Measurements from ENCODE around the gene ANKRD11. TPM values are rescaled to one million over a fixed set of nuclear protein-coding genes. Genes with fewer than 3 reads are reported as not detected.

ANKRD11 gene
- total RNA-seq (2014; rRNA removed; shearing (Covaris generic)): 21.4 and 47.1 TPM in 2 replicates

DNA sequence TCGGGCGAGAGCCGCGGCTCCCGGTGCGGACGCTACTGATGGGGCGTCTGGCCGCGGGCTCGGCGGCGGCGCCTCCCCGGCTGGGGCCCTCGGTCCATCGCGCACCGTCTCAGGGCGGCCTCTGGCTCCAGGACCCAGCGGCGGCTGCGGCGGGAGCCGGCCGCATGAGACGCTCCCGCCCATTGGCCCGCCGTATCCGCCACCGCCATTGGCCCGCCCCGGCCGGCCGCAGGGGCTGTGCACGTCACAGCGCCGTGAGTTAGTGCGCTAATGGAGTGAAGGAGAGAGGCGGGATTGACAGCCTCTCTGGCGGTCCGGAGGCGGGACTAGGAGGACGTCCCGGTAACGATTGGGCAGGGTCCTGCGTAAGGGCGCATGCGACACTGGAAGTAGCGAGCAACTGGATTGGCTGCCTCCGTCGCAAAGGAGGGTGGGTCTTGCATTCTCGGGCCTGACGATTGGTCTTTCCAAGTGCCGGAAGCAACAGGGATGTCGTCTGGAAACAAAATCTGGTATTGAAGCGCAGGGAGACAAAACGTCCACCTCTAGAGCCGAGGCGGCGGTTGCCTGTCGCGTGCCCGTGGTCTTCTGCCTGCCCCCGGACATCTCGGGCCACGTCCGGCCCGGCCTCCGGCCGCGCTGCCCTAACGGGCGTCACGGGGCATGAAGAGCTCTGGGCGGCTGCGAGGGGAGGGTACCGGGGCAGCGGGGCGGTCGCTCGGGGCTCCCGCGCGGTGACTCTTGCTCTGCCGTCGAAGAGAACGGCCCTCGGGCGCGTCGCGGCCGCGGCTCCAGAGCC, at the start of gene ANKRD11:
ANKRD11 (minus strand) TSS at position 123 of the 799 bp plus-strand sequence. CDS start 173,542 bp downstream, outside the sequence.
- DNase-seq (ENCODE audit: low read depth): peak; percentile 99

DNA sequence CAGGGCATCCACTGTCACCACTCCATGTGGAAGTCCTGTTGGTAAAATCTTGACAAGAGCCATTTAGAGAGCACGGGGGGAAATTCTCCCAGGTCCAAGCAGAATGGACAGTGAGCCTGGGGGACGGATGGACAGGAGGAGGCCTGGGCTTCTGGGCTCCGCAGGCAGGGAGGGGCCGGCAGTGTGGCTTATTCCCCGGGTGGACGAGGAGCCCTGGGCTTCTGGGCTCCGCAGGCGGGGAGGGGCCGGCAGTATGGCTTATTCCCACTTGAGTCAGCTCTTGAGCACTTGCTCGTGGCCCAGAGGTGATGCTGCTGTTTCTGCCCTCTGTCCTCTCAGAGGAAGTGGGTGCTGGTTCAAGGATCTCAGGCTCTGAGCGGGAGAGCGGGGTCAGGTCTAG, 47.9 kb upstream of the ANKRD11 start:
- DNase-seq (ENCODE audit: low read depth): no peak

DNA sequence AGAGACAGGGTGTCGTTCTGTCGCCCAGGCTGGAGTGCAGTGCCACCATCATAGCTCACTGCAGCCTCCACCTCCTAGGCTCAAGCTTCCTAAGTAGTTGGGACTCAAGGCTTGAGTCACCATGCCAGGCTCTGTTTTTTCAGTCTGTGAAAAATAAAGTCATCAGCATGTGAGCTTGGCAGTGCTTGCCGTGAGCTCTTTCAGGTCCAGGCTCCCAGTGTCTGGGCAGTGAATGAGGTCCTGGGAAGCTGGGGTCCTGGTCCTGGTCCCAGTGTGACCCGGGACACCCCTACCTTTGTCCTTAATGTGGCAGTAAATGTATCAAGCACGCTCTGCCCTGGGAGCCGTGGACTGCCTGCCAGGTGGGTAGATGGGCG, 47.2 kb upstream of the ANKRD11 start:
- no peak for DNase-seq (ENCODE audit: low read depth)

DNA sequence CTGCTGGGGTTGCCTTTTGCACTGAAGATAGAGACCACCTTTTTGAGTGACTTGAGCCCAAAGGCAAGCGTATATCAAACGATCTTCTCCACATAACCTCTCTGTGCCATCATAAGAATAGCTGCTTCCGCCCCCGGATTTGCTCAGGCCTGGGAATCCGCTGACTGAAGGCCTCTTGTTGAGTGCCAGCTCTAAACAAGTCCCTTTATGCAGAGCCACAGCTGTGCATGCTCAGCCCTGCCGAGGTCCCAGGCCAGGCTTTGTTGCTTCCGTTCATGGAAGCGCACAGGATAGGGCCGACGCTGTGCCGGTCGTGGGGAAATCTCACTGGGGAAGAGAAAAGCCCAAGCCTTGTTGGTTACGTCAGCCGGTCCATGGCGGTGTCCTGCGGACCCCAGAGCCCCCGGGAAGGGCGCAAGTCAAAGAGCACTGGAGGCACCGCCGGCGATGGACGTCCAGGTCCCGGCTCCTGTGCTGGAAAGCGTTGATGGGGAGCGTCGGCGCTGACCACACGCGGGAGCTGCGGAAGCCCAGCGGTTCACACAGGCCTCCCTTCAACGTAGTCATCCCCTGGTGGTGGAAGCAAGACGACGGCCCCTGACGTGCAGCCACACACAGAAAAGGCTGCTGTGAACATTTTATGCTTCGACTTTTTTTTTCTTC, 46.7 kb upstream of the ANKRD11 start:
- DNase-seq (ENCODE audit: low read depth): no peak

DNA sequence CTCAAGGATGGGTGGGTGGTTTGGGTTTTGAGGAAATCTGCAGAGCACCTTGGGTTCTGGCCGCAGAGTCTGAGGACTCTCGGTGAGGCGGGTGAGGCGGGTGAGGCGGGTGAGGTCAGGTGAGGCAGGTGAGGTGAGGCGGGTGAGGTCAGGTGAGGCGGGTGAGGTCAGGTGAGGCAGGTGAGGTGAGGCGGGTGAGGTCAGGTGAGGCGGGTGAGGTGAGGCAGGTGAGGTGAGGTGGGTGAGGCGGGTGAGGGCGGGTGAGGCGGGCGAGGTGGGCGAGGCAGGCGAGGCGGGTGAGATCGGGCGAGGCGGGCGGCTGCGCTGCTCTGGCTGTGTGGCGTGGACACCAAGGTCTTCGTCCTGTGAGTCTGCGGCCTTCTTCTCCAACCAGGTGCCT, 46.0 kb upstream of the ANKRD11 start:
- no peak for DNase-seq (ENCODE audit: low read depth)

DNA sequence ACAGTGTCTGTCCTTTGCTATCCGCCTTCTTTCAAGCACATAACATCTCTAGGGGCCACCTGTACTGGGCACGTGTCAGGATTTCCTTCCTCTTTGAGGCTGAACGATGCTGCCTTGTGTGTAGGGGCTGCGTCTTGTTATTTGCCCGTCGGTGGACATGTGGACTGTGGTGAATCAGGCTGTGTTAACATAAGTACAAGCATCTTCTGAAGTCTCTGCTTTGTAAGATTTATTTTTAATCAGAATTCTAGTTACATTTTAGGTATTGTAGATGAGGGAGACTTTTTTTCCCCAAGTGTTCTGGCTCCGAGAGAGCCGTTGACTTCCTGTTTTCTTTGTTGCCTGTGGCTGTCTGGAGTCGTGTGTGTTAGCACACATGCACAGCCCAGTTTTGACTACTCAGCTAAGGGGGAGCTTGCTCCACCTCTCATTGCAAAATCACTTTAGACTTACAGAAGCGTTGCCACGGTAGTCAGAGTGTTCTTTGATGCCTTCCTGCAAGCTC, 43.9 kb upstream of the ANKRD11 start:
- DNase-seq (ENCODE audit: low read depth): no peak

DNA sequence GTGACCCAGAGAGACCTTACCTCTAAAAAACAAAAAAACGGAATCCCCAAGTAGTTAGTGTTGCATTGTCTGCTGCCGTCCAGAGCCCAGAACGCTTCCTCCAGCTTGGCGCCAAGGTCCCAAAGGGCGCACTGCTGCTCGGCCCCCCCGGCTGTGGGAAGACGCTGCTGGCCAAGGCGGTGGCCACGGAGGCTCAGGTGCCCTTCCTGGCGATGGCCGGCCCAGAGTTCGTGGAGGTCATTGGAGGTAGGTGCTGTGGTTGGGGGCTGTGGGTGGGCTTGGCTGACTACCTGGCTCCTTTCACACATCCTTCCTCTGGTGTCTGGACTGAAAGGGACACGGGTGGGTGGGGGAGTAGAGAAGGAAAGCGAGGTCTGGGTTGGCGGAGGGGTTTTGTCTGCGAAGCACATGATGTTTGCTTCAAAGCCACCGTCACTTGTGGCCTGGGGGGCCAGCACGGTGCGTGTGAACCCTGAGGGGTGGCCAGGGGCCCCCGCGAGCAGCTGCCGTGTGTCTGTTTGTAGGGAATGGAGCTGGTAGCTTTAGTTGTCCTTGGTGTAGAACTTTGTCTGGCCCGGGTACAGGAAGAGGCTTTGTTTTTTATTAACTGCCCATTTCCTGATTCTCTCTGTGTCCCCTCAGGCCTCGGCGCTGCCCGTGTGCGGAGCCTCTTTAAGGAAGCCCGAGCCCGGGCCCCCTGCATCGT, 41.6 kb upstream of the ANKRD11 start:
- no peak for DNase-seq (ENCODE audit: low read depth)

DNA sequence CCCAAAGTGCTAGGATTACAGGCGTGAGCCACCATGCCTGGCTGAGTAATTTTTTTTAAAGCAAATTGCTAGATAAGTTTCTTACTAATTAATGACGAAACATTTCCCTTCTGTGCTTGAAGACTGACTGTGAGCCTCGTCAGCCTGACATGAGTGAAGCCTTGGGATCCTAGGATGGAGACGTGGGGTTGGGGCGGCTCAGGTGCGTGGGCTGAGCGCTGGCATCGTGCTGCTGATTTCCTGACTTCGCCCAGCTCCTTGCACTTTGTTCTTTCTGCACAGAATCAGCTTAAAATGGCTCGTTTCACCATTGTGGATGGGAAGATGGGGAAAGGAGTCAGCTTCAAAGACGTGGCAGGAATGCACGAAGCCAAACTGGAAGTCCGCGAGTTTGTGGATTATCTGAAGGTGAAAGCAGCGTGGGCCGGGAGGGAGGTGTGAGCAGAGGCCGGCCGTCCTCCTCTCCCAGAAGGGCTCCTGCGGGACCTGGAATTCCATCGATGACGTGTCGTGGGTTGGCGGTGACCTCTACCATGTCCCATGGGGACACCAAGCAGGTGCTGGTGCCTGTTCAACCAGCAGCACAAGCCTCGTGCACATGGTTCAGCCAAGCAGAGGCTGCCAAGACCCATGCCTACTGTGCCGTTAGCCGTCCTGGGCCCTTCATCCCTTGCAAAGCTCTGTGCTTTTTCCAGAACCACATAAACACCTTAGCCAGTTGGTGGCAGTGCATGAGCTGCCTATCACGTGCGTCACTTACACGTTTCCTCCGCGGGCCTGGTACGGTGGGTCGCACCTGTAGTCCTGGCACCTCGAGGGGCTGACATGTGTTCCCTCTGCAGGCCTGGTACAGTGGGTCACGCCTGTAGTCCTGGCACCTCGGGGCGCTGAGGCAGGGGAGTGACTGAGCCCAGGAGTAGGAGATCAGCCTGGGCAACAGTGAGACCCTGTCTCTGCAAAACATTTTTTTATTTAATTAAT, 40.3 kb upstream of the ANKRD11 start:
- no peak for DNase-seq (ENCODE audit: low read depth)

DNA sequence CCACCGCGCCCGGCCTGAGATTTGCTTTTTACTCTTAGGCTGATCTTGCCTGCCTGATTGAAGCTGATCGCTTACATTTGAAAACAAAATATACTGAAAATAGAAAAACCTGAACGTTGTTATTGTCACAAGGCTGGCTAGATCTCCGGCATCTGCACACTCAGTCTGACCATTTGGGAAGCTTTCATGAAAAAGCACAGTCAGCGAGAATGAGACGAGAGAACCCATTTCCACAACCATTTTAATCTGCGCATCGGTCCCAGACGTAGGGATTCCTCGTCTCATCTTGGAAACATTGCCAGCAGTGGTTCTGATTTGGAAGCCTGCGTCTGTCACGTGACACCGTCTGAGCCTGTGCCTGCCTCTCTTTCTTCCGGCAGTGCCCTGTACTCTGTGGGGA, 38.7 kb upstream of the ANKRD11 start:
- no peak for DNase-seq (ENCODE audit: low read depth)

DNA sequence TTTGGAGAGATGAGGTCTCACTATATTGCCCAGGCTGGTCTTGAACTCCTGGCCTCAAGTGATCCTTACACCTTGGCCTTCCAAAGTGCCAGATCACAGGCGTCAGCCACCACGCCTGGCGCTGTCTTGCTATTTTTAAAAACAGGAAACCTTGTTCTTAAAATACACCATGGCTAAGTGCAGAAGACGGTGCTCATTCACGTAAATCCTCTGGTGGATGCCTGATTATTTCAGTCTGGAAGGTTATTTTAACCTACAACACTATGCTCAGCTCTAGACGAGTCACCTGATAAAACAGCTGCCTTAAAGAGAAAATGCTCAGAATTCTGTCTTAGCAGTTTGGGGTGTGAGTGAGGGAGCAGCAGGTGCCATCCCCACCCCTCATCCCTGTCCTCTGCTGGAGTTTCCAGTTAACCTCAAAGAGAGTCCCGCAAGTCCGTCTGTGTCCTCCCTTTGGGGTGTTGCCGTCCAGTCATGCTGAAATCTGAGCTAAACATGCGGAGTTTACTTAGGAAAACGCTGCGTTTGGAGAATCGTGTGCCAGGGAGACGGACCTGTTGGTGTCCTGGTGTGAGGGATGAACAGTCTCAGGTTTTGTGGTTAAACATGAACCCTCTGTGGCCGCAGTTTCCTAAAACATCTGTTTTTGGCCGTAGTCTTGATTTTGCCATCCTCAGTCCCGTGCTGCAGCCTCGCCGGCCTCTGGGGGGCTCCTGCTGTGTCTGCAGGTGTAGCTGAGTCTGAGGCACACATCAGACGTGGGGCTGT, 35.0 kb upstream of the ANKRD11 start:
- DNase-seq (ENCODE audit: low read depth): no peak

DNA sequence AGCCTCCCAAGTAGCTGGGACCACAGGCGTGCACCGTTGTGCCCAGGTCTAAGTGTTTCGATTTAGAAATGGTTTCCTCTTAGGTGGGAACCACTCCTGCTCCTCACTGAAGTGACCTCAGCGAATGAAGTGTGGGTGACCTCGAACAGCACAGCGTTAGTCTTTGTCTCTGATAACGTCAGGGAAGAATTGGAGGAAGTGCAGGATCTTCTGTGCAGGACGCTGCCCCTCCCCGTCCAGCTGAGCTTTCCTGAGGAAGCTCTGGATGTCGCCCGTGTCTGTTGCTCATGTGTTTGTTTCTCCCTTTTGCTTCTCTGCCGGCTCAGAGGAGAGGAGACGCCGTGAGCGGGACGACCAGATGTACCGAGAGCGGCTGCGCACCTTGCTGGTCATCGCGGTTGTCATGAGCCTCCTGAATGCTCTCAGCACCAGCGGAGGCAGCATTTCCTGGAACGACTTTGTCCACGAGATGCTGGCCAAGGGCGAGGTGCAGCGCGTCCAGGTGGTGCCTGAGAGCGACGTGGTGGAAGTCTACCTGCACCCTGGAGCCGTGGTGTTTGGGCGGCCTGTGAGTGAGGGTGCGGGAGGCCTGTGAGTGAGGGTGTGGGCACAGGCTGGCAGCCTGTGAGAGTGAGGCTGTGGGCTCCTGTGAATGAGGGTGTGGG, 33.5 kb upstream of the ANKRD11 start:
- DNase-seq (ENCODE audit: low read depth): no peak

DNA sequence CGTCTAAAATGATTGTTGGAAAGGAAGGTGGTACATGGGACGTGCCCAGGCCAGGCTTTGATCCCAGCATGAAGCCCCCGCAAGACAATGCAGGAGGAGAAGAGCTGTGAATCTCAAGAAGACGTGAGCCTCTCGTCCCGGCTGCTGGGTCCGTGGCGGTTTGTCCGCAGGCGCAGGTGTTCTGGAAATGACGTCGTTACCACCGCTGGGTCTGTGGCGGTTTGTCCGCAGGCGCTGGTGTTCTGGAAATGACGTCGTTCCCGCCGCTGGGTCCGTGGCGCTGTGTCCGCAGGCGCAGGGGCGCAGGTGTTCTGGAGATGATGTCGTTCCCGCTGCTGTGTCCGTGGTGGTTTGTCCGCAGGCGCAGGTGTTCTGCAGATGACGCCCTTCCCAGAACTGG, 31.9 kb upstream of the ANKRD11 start:
- DNase-seq (ENCODE audit: low read depth): no peak

DNA sequence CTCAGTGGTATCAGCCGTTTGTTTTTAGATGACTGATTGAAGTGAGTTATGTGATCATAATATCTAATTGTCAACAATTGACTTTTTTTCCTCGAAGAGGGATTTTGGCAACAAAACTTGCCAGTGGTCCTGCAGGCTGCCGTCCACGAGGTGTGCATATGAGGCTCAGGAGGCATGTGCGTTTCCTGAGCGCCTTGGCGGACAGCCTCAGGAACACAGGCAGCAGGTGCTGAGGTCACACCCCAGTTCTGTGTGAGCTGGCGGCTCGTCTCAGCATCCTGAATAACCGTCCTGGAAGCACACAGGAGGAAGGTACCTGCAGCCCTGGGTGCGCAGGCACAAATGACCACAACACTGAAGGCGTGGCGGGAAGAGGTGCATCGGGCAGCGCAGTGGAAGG, 29.5 kb upstream of the ANKRD11 start:
- DNase-seq (ENCODE audit: low read depth): no peak

DNA sequence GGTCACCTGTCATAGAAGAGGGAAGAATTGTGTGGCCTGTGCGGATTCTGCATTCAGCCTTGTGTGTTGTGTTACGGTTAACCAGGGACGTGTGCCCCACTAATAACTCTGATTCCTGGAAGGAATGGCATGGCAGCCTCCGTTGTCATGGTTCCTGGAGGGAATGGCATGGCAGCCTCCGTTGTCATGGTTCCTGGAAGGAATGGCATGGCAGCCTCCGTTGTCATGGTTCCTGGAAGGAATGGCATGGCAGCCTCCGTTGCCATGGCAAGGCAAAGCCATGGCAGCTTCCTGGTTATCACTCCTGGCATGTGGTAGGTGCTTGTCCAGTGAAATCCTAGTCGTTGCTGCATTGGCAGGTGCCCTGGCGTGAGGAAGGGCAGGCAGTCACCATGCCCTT, 26.8 kb upstream of the ANKRD11 start:
- no peak for DNase-seq (ENCODE audit: low read depth)

DNA sequence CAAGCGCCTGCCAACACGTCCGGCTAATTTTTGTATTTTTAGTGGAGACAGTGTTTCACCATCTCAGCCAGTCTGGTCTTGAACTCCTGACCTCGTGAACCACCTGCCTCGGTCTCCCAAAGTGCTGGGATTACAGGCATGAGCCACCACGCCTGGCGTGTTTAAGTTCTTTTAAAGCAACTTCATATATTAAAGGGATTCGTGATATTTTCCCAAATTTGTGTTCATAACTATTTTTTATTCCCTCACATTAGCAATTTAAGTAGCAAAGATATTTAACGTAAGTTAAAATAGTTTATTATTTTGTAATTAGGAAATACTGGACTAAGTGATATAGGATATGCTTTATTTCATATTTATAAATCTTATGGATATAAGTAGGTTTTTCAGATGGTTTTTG, 22.1 kb upstream of the ANKRD11 start:
- no peak for DNase-seq (ENCODE audit: low read depth)

DNA sequence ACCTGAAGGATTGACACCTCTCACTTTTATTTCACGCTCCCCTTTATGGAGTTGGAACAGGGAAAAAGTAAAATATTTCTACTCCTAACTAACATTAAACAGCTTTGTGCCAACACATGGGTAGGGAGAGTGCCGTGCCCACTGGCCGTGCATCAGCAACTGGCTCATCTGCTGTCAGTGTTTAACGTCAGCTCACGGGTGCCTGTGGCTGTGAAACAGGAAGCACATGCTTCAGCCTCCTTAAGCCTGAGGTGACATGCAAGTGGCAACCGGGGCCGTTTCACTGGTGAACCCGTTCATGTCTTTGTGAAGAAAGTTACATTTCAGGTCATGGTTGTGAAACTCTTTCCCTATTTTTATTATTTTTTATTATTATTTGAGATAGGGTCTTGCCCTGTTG, 21.0 kb upstream of the ANKRD11 start:
- DNase-seq (ENCODE audit: low read depth): no peak

DNA sequence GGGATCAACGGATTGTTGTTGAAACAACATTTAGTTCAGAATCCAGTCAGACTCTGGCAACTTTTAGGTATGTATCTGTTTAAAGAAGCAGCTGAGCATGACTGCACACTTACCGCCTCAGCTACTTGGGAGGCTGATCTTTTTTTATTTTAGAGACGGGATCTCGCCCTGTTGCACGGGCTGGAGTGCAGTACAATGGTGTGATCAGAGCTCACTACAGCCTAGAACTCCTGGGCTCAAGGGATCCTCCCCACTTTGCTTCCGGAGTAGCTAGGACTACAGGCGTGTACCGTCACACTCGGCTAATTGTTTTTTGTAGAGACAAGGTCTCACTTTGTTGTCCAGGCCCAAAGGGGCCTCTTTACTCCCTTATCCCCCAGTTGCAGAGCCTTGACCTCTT, 20.2 kb upstream of the ANKRD11 start:
- DNase-seq (ENCODE audit: low read depth): no peak

DNA sequence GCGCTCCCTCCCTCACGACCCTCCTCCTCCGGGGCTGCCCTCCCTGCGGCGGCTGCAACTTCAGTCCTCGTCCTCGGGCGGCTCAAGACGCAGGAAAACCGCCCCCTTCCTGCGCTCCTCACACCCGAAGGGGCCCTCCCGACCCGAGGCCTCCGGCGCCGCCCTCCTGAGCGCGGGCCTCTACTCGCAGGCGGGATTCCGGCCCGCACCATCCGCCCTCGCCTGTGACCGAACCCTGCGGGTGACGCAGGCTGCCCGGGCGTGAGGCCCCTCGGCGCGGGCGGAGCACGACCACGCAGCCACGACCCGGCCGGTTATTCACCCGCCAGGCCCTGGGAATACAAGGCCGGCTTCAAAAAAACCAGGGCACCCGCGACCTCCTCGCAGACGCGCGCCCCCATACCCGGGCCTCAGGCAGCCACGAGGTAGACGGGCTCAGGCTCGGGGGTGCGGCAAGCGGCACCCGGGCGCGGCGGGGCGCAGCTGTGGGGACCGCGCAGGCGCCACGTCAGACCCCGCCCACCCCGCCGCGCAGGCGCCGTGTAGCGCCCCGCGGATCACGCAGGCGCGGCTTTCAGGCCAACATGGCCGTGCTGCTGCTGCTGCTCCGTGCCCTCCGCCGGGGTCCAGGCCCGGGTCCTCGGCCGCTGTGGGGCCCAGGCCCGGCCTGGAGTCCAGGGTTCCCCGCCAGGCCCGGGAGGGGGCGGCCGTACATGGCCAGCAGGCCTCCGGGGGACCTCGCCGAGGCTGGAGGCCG, 17.7 kb upstream of the ANKRD11 start, which contains the start of gene SPG7:
SPG7 (plus strand) TSS at position 570 of the 757 bp plus-strand sequence; CDS start at position 585, 15 bp downstream.
- peak; percentile 80 for DNase-seq (ENCODE audit: low read depth)

DNA sequence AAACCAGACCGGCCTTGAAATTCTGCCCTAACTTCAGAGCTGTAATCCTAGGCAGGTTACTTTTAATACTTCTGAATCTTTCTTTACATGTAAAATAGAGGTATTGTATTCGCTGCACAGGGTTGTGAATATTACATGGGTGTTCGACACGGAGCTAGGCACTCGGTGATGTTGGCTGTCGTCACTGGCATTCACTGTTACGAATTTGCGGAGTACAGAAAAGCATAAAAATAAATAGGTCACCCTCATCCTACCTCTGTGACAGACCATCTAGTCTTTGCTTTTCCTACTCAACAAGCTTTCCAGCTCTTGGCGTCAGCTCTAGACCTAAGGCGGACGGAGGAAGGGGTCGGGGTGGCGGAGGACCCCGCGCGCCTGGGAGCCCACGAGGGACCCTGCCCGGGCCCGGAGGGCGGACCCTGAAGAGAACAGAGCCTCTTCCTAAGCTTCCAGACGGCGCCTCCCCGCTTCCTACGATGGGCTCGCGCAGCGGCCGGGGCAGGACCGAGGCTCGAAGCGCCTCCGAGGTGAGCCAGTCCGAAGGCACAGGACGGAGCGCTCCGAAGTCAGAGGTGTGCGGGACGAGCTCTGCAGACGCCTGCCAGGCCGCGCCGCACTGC, 17.0 kb upstream of the ANKRD11 start:
- DNase-seq (ENCODE audit: low read depth): no peak
